HG03469 (cell line): Measurements from ENCODE around the gene SAMD15.
"Not testable (repeated sequence)": the region's sequence is repeated elsewhere in the genome, so short reads cannot be mapped to it uniquely, and the experiment has no call there.

Experiments used
- ATAC-seq: cut with Tn5 transposase; IDR thresholded peaks from one replicate; pipeline ENCODE4 v1.9.1; 2021; ENCODE audit warnings: mild to moderate bottlenecking, moderate library complexity, moderate number of reproducible peaks; ENCODE audit not compliant: unreplicated experiment

Gene SAMD15

GRCh38 chr14:77375164-77375950 lies 1.8 kb upstream of the SAMD15 start:
- no peak for ATAC-seq

- ATAC-seq: no peak
Measured at GRCh38 chr14:77375973-77376770, 1.0 kb upstream of the SAMD15 start.

GRCh38 chr14:77377502-77377844 lies 294 bp downstream of the SAMD15 start:
- no peak for ATAC-seq

- no peak for ATAC-seq
Measured at GRCh38 chr14:77378701-77379100, 1.5 kb downstream of the SAMD15 start.

- no peak for ATAC-seq
Measured at GRCh38 chr14:77390188-77390587, 13.0 kb downstream of the SAMD15 start.

- ATAC-seq: no peak
Measured at GRCh38 chr14:77400216-77400615, 23.0 kb downstream of the SAMD15 start.

GRCh38 chr14:77403768-77404167 lies 26.6 kb downstream of the SAMD15 start:
- ATAC-seq: no peak

GRCh38 chr14:77406086-77406485 lies 28.9 kb downstream of the SAMD15 start:
- ATAC-seq: no peak

GRCh38 chr14:77406718-77407117 lies 29.5 kb downstream of the SAMD15 start:
- no peak for ATAC-seq

GRCh38 chr14:77407158-77407557 lies 30.0 kb downstream of the SAMD15 start:
- ATAC-seq: no peak

GRCh38 chr14:77409131-77409533 lies 32.0 kb downstream of the SAMD15 start:
- no peak for ATAC-seq

GRCh38 chr14:77415403-77416030 lies 38.3 kb downstream of the SAMD15 start:
- ATAC-seq: not testable (repeated sequence)

GRCh38 chr14:77416098-77416497 lies 38.9 kb downstream of the SAMD15 start:
- ATAC-seq: not testable (repeated sequence)

GRCh38 chr14:77416836-77417235 lies 39.7 kb downstream of the SAMD15 start:
- no peak for ATAC-seq

GRCh38 chr14:77421201-77421600 lies 44.0 kb downstream of the SAMD15 start:
- ATAC-seq: no peak

- no peak for ATAC-seq
Measured at GRCh38 chr14:77423423-77423822, 46.2 kb downstream of the SAMD15 start, which contains the start of gene NOXRED1. Gene NOXRED1, minus strand, starts transcription at chr14:77423523. Its CDS starts 634 bp downstream, at chr14:77422889.

- ATAC-seq: no peak
Measured at GRCh38 chr14:77424862-77425261, 47.7 kb downstream of the SAMD15 start.

GRCh38 chr14:77426396-77426795 lies 49.2 kb downstream of the SAMD15 start:
- no peak for ATAC-seq

- no peak for ATAC-seq
Measured at GRCh38 chr14:77436042-77436441, 58.9 kb downstream of the SAMD15 start.

- no peak for ATAC-seq
Measured at GRCh38 chr14:77438596-77438995, 61.4 kb downstream of the SAMD15 start.

GRCh38 chr14:77439861-77440260 lies 62.7 kb downstream of the SAMD15 start:
- ATAC-seq: no peak
